ENCODE measurements around the gene HOXA4. TPM values are rescaled to one million over a fixed set of nuclear protein-coding genes. Genes with fewer than 3 reads are reported as not detected.

HOXA4 gene
- total RNA-seq, 1 donor from 2014 or later = 0.40 TPM

GRCh38 chr7:27165996-27166530, 35.5 kb upstream of the HOXA4 start:
- intact Hi-C loops (cut with micrococcal nuclease) = loop anchor here (1.0 kb wide), 1 partner anchor 9 kb away; no protein-coding TSS in a partner anchor
- ATAC-seq (ENCODE audit: low read depth) (no peak), DNase-seq (peak; percentile 15)
- CTCF ChIA-PET = interaction anchor here (1.0 kb wide), 1 partner anchor 30 kb away, joined by 3 read pairs; no protein-coding TSS in a partner anchor
- TF ChIP-seq CTCF (IDR thresholded peaks at IDR 0.05) = no peak
- H3K27me3 Mint-ChIP-seq = peaks cover 57% of the 10 kb centered on the region
- no peaks in the 10 kb centered on the region for H3K9me3 Mint-ChIP-seq
- peaks cover 12% of the 10 kb centered on the region for H3K4me1 Mint-ChIP-seq
- peak overlapping the region; percentile 80 for H3K27ac Mint-ChIP-seq
- H3K4me3 Mint-ChIP-seq = no peak overlapping the region
- H3K36me3 Mint-ChIP-seq (ENCODE audit: low read depth) = no peaks in the 10 kb centered on the region
- POLR2A ChIA-PET = no interaction called here

- peak; percentile 20 for DNase-seq
These were observed 34.8 kb upstream of the HOXA4 start, which contains the start of gene HOXA9 for GRCh38 chr7:27165089-27165995. Gene HOXA9 (minus strand): TSS chr7:27165537. CDS start chr7:27165457, 80 bp downstream.

GRCh38 chr7:27164367-27165088, 34.0 kb upstream of the HOXA4 start:
- DNase-seq (no peak), ATAC-seq (ENCODE audit: low read depth) (no peak)
- intact Hi-C loops (cut with micrococcal nuclease) = loop anchor here (1.0 to 5.0 kb wide), 7 partner anchors 7 to 1012 kb away; partner anchors contain the start of genes HOXA1, NFE2L3 and SNX10
- Mint-ChIP-seq H3K27ac (peak overlapping the region; percentile 57), H3K9me3 (no peaks in the 10 kb centered on the region), H3K36me3 (ENCODE audit: low read depth) (no peaks in the 10 kb centered on the region), H3K4me1 (peaks cover 19% of the 10 kb centered on the region), H3K4me3 (no peak overlapping the region), H3K27me3 (peaks cover 61% of the 10 kb centered on the region)
- ChIA-PET CTCF (no interaction called here), POLR2A (no interaction called here)
- TF ChIP-seq CTCF (IDR thresholded peaks at IDR 0.05) = no peak

More at GRCh38 chr7:27165089-27165995, 34.8 kb upstream of the HOXA4 start, which contains the start of gene HOXA9:
- ChIA-PET CTCF (no interaction called here), POLR2A (no interaction called here)
- Mint-ChIP-seq H3K27ac (peak within 1 kb of the TSS; percentile 80), H3K27me3 (peaks cover 56% of the 10 kb centered on the region), H3K36me3 (ENCODE audit: low read depth) (no peaks in the 10 kb centered on the region), H3K9me3 (no peaks in the 10 kb centered on the region), H3K4me3 (no peak within 1 kb of the TSS), H3K4me1 (peaks cover 15% of the 10 kb centered on the region)
- intact Hi-C loops (cut with micrococcal nuclease) = loop anchor here (1.0 kb wide), 1 partner anchor 8 kb away; no protein-coding TSS in a partner anchor
- no peak for ATAC-seq (ENCODE audit: low read depth)
- no peak for TF ChIP-seq CTCF (IDR thresholded peaks at IDR 0.05)

- POLR2A ChIA-PET = no interaction called here
- Mint-ChIP-seq H3K27ac (peak overlapping the region; percentile 57), H3K27me3 (peaks cover 66% of the 10 kb centered on the region), H3K9me3 (no peaks in the 10 kb centered on the region), H3K36me3 (ENCODE audit: low read depth) (no peaks in the 10 kb centered on the region), H3K4me1 (peaks cover 19% of the 10 kb centered on the region), H3K4me3 (no peak overlapping the region)
- intact Hi-C loops (cut with micrococcal nuclease) = loop anchor here (1.0 to 5.0 kb wide), 6 partner anchors 24 to 1012 kb away; partner anchors contain the start of genes HOXA1, NFE2L3 and SNX10
- ATAC-seq (ENCODE audit: low read depth) = no peak
- TF ChIP-seq CTCF (IDR thresholded peaks at IDR 0.05) = no peak
- DNase-seq = no peak
- CTCF ChIA-PET = no interaction called here
These were observed 33.4 kb upstream of the HOXA4 start for GRCh38 chr7:27164045-27164366.

All from activated B cell treated with CpG ODN at 0.5 μM for 24 hours (primary cell).